PC-9 (cell line): ENCODE results near the gene TRABD2B. TPM values are rescaled to one million over a fixed set of nuclear protein-coding genes. Genes with fewer than 3 reads are reported as not detected.

Source experiments
- BruUV-seq: library from RNA; stranded (reverse); fragments of 400-500 nt; replicated peaks from 2 replicates; lab custom pipeline; 2021; lab: Mats Ljungman, UMichigan
- CTCF ChIA-PET: fragments of 300-600 bp; sonication (Branson Sonifier 250); formaldehyde crosslinking; loops from one replicate; lab custom pipeline; 2022; ENCODE audit warnings: antibody characterized with exemption; lab: Charles Lee
- POLR2A ChIA-PET: fragments of 300-600 bp; sonication (Branson Sonifier 250); formaldehyde crosslinking; loops from one replicate; lab custom pipeline; 2022; ENCODE audit warnings: antibody characterized with exemption; ENCODE audit not compliant: unreplicated experiment; lab: Charles Lee
- DNase-seq, 2 experiments: peaks; one replicate each; pipeline versions ENCODE4 v3.0.0 to v3.0.0-alpha.2; 2015 to 2022; ENCODE audit warnings: mixed read lengths in 1 of 2
- H2AFZ ChIP-seq: fragments of 200-600 bp; sonication (generic); 2 replicates; pipeline ENCODE4 v1.8.1; 2017; ENCODE audit warnings: antibody characterized with exemption
- H3F3A ChIP-seq: fragments of 200-600 bp; sonication (generic); 2 replicates; pipeline ENCODE4 v1.8.1; 2017; ENCODE audit warnings: antibody characterized with exemption, mild to moderate bottlenecking, low read depth; ENCODE audit not compliant: insufficient read depth
- H3K27ac ChIP-seq: fragments of 200-600 bp; sonication (generic); 2 replicates; pipeline ENCODE4 v1.6.1; 2016; ENCODE audit warnings: mixed run types
- H3K27me3 ChIP-seq: fragments of 200-600 bp; sonication (generic); 2 replicates; pipeline ENCODE4 v1.6.1; 2016; ENCODE audit warnings: low read depth, mixed run types; ENCODE audit not compliant: insufficient read depth
- H3K36me3 ChIP-seq: fragments of 200-600 bp; sonication (generic); 2 replicates; pipeline ENCODE4 v1.6.1; 2016; ENCODE audit warnings: low read depth, mixed run types
- H3K4me1 ChIP-seq: fragments of 200-600 bp; sonication (generic); replicated peaks from 2 replicates; pipeline ENCODE4 v1.6.1; 2016; ENCODE audit warnings: mixed run types; ENCODE audit not compliant: insufficient read depth
- H3K4me2 ChIP-seq: fragments of 200-600 bp; sonication (generic); 2 replicates; pipeline ENCODE4 v1.6.1; 2017; ENCODE audit warnings: mixed run types
- H3K4me3 ChIP-seq: fragments of 200-600 bp; sonication (generic); 2 replicates; pipeline ENCODE4 v1.6.1; 2016; ENCODE audit warnings: mixed run types
- H3K79me2 ChIP-seq: fragments of 200-600 bp; sonication (generic); 2 replicates; pipeline ENCODE4 v1.6.1; 2017; ENCODE audit warnings: low read depth, mixed run types
- H3K9me2 ChIP-seq: fragments of 200-600 bp; sonication (generic); 2 replicates; pipeline ENCODE4 v1.8.1; 2017; ENCODE audit warnings: mild to moderate bottlenecking; ENCODE audit not compliant: insufficient read depth
- H3K9me3 ChIP-seq: fragments of 200-600 bp; sonication (generic); 2 replicates; pipeline ENCODE4 v1.8.1; 2016; ENCODE audit warnings: low read depth; ENCODE audit not compliant: insufficient read depth
- H4K20me1 ChIP-seq: fragments of 200-600 bp; sonication (generic); 2 replicates; pipeline ENCODE4 v1.8.1; 2017; ENCODE audit not compliant: insufficient read depth
- EZH2 ChIP-seq: fragments of 200-600 bp; sonication (generic); IDR thresholded peaks from 2 replicates; pipeline ENCODE4 v1.8.0; 2017; ENCODE audit warnings: antibody characterized with exemption, low read depth
- intact Hi-C: fragments of 100-400 bp; cut with micrococcal nuclease; formaldehyde crosslinking; loops from one replicate; pipeline ENCODE4 v1.10.0; 2022; ENCODE audit not compliant: unreplicated experiment
- total RNA-seq: library from RNA; stranded (reverse); gene quantifications from 2 replicates; pipeline ENCODE4 v1.2.3, GENCODE V29; 2021
- TF ChIP-seq, protein P1 (sequence below): fragments of 200-600 bp; sonication (generic); conservative IDR thresholded peaks from 2 replicates; pipeline ENCODE4 v1.6.1; 2017; ENCODE audit warnings: mixed run types, antibody characterized with exemption, mild to moderate bottlenecking, moderate library complexity

Gene TRABD2B
- total RNA-seq, 1 experiment from 2014 or later, result not detected

DNA sequence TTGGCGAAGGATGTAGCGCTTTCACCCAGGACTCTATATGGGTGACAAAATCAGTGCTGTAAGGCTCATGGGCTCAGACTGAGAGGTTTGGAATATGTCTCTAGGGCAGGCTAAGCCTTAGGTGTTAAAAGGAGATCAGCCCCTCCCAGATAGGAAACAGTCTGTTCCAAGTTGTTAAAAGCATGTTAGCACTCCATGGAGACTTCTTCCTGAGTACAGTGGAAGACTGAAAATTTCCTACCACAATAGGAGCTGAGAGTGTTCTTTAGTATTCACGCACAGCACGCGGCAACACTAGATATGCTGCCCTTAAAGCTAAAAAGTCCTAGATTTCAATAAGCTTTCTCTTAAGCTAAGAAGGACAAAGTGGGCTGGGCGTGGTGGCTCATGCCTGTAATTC is 122.1 kb downstream of the TRABD2B start:
- H4K20me1 ChIP-seq, result no peaks in the 10 kb centered on the region
- H2AFZ ChIP-seq, result no peak overlapping the region
- ChIA-PET CTCF (no interaction called here), POLR2A (no interaction called here)
- no peaks in the 10 kb centered on the region for H3K9me2 ChIP-seq
- TF ChIP-seq, protein P1, sequence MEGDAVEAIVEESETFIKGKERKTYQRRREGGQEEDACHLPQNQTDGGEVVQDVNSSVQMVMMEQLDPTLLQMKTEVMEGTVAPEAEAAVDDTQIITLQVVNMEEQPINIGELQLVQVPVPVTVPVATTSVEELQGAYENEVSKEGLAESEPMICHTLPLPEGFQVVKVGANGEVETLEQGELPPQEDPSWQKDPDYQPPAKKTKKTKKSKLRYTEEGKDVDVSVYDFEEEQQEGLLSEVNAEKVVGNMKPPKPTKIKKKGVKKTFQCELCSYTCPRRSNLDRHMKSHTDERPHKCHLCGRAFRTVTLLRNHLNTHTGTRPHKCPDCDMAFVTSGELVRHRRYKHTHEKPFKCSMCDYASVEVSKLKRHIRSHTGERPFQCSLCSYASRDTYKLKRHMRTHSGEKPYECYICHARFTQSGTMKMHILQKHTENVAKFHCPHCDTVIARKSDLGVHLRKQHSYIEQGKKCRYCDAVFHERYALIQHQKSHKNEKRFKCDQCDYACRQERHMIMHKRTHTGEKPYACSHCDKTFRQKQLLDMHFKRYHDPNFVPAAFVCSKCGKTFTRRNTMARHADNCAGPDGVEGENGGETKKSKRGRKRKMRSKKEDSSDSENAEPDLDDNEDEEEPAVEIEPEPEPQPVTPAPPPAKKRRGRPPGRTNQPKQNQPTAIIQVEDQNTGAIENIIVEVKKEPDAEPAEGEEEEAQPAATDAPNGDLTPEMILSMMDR, result no peak
- TF ChIP-seq EZH2, result no peak
- H3K9me3 ChIP-seq, result no peaks in the 10 kb centered on the region
- no peaks in the 10 kb centered on the region for H3K4me1 ChIP-seq
- no peaks in the 10 kb centered on the region for H3K79me2 ChIP-seq
- no TSS peak for BruUV-seq
- DNase-seq, result no peak
- H3F3A ChIP-seq, result no peaks in the 10 kb centered on the region
- no peak overlapping the region for H3K27ac ChIP-seq
- intact Hi-C loops, result no loop called here
- H3K4me2 ChIP-seq, result no peak overlapping the region
- no peaks in the 10 kb centered on the region for H3K27me3 ChIP-seq
- H3K36me3 ChIP-seq, result no peaks in the 10 kb centered on the region
- no peak overlapping the region for H3K4me3 ChIP-seq

DNA sequence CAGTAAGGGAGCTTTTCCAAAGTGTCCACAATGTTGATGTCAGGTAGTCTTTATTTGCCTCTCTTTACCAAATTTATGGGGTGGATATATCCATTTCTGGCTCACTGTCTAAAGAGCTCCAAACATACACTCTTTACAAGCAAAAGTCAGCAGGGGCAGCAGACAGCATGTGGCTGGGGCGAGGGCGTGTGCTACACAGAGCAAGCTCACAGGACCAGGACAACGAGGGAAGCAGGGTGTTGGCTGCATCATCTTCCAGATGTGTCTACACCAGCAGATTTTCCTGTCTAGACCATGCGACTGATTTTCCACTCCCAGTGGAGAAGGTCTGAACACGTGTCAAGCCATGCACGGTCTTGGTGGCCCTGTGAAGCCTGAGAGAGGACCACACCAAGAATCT is 123.8 kb downstream of the TRABD2B start:
- ChIA-PET POLR2A (no interaction called here), CTCF (no interaction called here)
- no peaks in the 10 kb centered on the region for H3F3A ChIP-seq
- no peaks in the 10 kb centered on the region for H3K79me2 ChIP-seq
- no peaks in the 10 kb centered on the region for H3K36me3 ChIP-seq
- no peaks in the 10 kb centered on the region for H3K4me1 ChIP-seq
- intact Hi-C loops, result no loop called here
- no peak overlapping the region for H3K4me2 ChIP-seq
- H3K27me3 ChIP-seq, result no peaks in the 10 kb centered on the region
- no peak for TF ChIP-seq EZH2
- TF ChIP-seq, protein P1, result no peak
- H3K9me2 ChIP-seq, result no peaks in the 10 kb centered on the region
- no peaks in the 10 kb centered on the region for H3K9me3 ChIP-seq
- no peak for DNase-seq
- no TSS peak for BruUV-seq
- H3K27ac ChIP-seq, result no peak overlapping the region
- no peak overlapping the region for H3K4me3 ChIP-seq
- no peaks in the 10 kb centered on the region for H4K20me1 ChIP-seq
- H2AFZ ChIP-seq, result no peak overlapping the region

DNA sequence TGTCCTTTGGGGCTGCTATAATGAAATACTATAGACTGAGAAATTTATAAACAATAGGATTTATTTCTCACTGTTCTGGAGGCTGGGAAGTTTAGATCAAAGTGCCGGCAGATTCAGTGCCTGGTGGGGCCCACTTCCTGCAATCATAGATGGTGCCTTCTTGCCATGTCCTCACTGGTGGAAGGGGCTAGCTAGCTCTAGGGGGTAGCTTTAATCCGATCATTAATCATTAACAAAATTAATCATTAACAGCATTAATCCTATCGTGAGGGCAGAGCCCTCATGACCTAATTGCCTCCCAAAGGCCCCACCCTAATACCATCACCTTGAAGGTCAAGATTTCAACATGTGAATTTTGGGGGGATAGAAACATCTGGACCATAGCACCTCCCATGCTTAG is 124.3 kb downstream of the TRABD2B start:
- no peak for DNase-seq
- H3F3A ChIP-seq, result no peaks in the 10 kb centered on the region

More for the DNA sequence above, 124.3 kb downstream of the TRABD2B start:
- H3K4me1 ChIP-seq, result no peaks in the 10 kb centered on the region
- no peaks in the 10 kb centered on the region for H3K9me3 ChIP-seq
- H4K20me1 ChIP-seq, result no peaks in the 10 kb centered on the region
- BruUV-seq, result no TSS peak
- H3K36me3 ChIP-seq, result no peaks in the 10 kb centered on the region
- H3K79me2 ChIP-seq, result no peaks in the 10 kb centered on the region
- H2AFZ ChIP-seq, result no peak overlapping the region
- ChIA-PET CTCF (no interaction called here), POLR2A (interaction anchor here (0.5 kb wide), 1 partner anchor 34 kb away, joined by 3 read pairs; no protein-coding TSS in a partner anchor)
- H3K4me3 ChIP-seq, result no peak overlapping the region
- H3K4me2 ChIP-seq, result no peak overlapping the region
- intact Hi-C loops, result no loop called here
- no peak for TF ChIP-seq EZH2
- TF ChIP-seq, protein P1, result no peak
- H3K27ac ChIP-seq, result no peak overlapping the region
- no peaks in the 10 kb centered on the region for H3K9me2 ChIP-seq
- no peaks in the 10 kb centered on the region for H3K27me3 ChIP-seq
